ENCODE measurements around the gene ZCCHC4.

The ZCCHC4 gene

GRCh38 chr4:25379591-25379990 lies 67.0 kb downstream of the ZCCHC4 start:
- no peak for DNase-seq

GRCh38 chr4:25383647-25384046 lies 71.1 kb downstream of the ZCCHC4 start:
- DNase-seq: no peak

GRCh38 chr4:25386926-25387325 lies 74.4 kb downstream of the ZCCHC4 start:
- no peak for DNase-seq

- no peak for DNase-seq
These were observed 84.7 kb downstream of the ZCCHC4 start for GRCh38 chr4:25397305-25397704.

- no peak for DNase-seq
These were observed 86.9 kb downstream of the ZCCHC4 start for GRCh38 chr4:25399510-25399909.

GRCh38 chr4:25401066-25401465 lies 88.5 kb downstream of the ZCCHC4 start:
- DNase-seq: no peak

GRCh38 chr4:25402521-25402920 lies 89.9 kb downstream of the ZCCHC4 start:
- DNase-seq: no peak

GRCh38 chr4:25403699-25404098 lies 91.1 kb downstream of the ZCCHC4 start:
- DNase-seq: no peak

GRCh38 chr4:25405453-25405852 lies 92.9 kb downstream of the ZCCHC4 start:
- no peak for DNase-seq

- DNase-seq: no peak
These were observed 93.6 kb downstream of the ZCCHC4 start for GRCh38 chr4:25406081-25406692.

- no peak for DNase-seq
These were observed 98.4 kb downstream of the ZCCHC4 start for GRCh38 chr4:25410820-25411529.

- no peak for DNase-seq
These were observed 100.7 kb downstream of the ZCCHC4 start for GRCh38 chr4:25413261-25413660.

- DNase-seq: no peak
These were observed 104.4 kb downstream of the ZCCHC4 start for GRCh38 chr4:25417014-25417413.
